NCI-H187 treated with DMSO at 0.1 percent for 48 hours (cell line): ENCODE data around the gene SUDS3.

ENCODE experiments used
- DNase-seq: peaks from one replicate; lab custom pipeline; 2025; lab: John Stamatoyannopoulos, UW

The SUDS3 gene

DNA sequence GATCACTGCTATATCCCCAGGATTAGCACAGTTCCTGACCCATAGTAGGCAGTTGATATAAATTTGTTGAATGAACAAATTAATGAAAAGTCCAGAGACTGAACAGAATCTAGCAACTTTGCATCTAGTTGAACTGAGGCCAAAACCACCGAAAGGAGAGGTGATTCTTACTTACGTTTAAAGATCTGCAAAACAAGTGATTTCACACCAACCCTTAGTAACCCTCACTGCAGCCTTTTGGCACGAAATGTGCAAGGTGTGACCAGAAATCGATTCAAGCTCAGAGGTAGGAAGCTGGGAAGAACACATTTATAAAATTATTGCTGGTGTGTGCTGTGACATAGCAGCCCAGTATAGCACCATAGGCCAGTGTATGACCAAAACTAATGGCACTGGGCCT, 70.8 kb downstream of the SUDS3 start:
- no peak for DNase-seq

DNA sequence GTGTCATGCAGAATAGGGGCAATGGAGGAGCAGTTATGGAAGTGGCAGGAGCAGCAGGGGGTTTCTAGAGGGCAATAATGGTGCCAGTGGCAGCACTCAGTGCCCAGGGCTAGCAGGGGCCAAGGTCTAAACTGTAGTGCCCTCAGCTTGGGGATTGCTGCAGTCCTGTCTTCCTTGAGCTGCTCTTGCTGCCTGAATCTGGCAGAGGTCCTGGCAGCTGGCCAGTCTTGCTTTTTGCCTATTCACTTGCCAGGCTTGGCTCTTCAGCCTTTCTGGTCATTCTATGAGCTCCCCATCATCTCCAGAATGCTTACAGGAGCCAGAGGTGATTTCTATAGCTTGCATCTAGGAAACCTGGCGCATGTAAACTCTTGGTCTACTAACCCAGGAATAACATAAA, 72.0 kb downstream of the SUDS3 start:
- DNase-seq: no peak

GRCh38 chr12:118455327-118455726, 79.0 kb downstream of the SUDS3 start:
- DNase-seq: no peak

DNA sequence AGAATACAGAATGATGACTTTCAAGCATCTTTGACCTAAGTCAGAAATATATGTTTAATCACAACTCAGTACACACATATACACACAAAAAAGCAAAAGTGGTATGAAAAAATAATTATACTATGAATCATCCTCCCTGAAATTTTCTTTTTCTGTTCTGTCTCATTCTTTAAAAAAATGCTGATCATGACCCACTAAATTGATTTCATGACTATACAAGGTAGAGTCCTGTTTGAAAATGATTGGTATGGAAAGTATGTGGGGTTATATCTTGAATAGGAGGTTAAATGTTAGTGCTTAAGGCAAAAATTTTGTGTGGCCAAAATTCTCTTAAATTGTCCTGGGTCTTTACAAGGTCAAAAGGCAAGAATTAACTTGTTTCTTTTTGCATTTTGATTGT, 80.4 kb downstream of the SUDS3 start:
- no peak for DNase-seq

- DNase-seq: no peak
Measured at GRCh38 chr12:118459110-118459509, 82.8 kb downstream of the SUDS3 start.

DNA sequence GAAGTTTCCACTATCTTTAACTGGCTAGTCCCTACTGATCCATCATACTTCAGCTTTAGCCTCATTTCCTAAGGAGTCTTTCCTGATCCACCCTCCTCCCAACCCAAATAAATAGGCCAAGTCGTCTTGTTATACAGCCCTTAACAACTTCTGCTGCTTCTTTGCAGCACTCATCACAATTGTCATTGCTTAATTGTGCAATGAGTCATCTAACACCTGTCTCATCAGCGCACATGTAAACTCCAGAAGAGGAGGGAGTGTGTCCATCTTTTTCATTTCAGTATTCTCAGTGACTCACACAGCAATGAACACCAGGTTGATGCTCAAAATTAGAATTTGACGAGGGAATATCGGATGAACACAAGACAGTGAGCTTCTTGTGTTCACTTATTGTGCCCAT, 87.3 kb downstream of the SUDS3 start:
- DNase-seq: no peak

DNA sequence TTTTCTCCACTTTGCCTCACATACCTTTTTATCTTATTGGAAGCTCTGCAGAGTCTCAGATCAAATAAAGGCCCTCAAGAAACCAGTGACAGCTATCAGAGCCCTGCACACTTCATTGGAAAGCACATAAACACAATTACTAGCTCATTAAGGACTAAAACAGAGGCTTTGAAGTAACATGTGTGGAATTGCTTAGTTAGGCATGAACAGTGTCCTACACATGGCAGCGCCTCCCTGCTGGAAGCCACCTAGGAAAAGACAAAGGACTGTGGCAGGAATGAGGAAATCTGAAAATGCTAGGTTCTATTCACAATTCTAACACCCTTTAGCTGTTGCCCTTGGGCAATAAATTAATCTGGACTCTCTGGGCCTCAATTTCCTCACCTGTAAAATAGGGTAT, 89.4 kb downstream of the SUDS3 start:
- no peak for DNase-seq
